ENCODE results near the gene MGAT5B. TPM values are rescaled to one million over a fixed set of nuclear protein-coding genes. Genes with fewer than 3 reads are reported as not detected.
A peak's percentile ranks its signal among the peaks of the same experiment; 100 is the strongest.
"Not testable (repeated sequence)": the region's sequence is repeated elsewhere in the genome, so short reads cannot be mapped to it uniquely, and the experiment has no call there.

MGAT5B gene
- not detected for total RNA-seq
- long read RNA-seq = 0 reads

- intact Hi-C loops (cut with DNase I) = loop anchor here (1.0 kb wide), 1 partner anchor 188 kb away; no protein-coding TSS in a partner anchor
- DNase-seq (ENCODE audit: missing footprints) (peak; percentile 89), ATAC-seq (peak; percentile 95)
Measured at GRCh38 chr17:76868176-76868668, at the start of gene MGAT5B. MGAT5B (plus strand) TSS chr17:76868404; CDS start chr17:76869030, 626 bp downstream.

GRCh38 chr17:76820039-76820438, 48.2 kb upstream of the MGAT5B start:
- ATAC-seq (no peak), DNase-seq (ENCODE audit: missing footprints) (no peak)
- intact Hi-C loops (cut with DNase I) = no loop called here

- DNase-seq (ENCODE audit: missing footprints) (no peak), ATAC-seq (no peak)
- intact Hi-C loops (cut with DNase I) = no loop called here
Measured at GRCh38 chr17:76820561-76820960, 47.6 kb upstream of the MGAT5B start.

- ATAC-seq (no peak), DNase-seq (ENCODE audit: missing footprints) (no peak)
- intact Hi-C loops (cut with DNase I) = no loop called here
Measured at GRCh38 chr17:76822184-76822778, 45.9 kb upstream of the MGAT5B start.

- intact Hi-C loops (cut with DNase I) = no loop called here
- no peak for ATAC-seq
Measured at GRCh38 chr17:76824093-76824492, 44.1 kb upstream of the MGAT5B start.

GRCh38 chr17:76826330-76827068, 41.7 kb upstream of the MGAT5B start:
- ATAC-seq (no peak), DNase-seq (ENCODE audit: missing footprints) (no peak)
- intact Hi-C loops (cut with DNase I) = no loop called here

More at GRCh38 chr17:76824093-76824492, 44.1 kb upstream of the MGAT5B start:
- DNase-seq (ENCODE audit: missing footprints) = no peak

- no peak for DNase-seq (ENCODE audit: missing footprints)
Measured at GRCh38 chr17:76827736-76828135, 40.5 kb upstream of the MGAT5B start.

GRCh38 chr17:76830987-76831715, 37.1 kb upstream of the MGAT5B start:
- intact Hi-C loops (cut with DNase I) = no loop called here
- ATAC-seq (no peak), DNase-seq (ENCODE audit: missing footprints) (no peak)

More at GRCh38 chr17:76827736-76828135, 40.5 kb upstream of the MGAT5B start:
- intact Hi-C loops (cut with DNase I) = no loop called here
- ATAC-seq = no peak

GRCh38 chr17:76833034-76833644, 35.1 kb upstream of the MGAT5B start:
- intact Hi-C loops (cut with DNase I) = no loop called here
- no peak for DNase-seq (ENCODE audit: missing footprints)
- ATAC-seq = no peak

GRCh38 chr17:76833747-76834146, 34.5 kb upstream of the MGAT5B start:
- ATAC-seq (no peak), DNase-seq (ENCODE audit: missing footprints) (no peak)
- intact Hi-C loops (cut with DNase I) = no loop called here

- DNase-seq (ENCODE audit: missing footprints) = no peak
- no peak for ATAC-seq
- intact Hi-C loops (cut with DNase I) = no loop called here
Measured at GRCh38 chr17:76834870-76835269, 33.3 kb upstream of the MGAT5B start.

- intact Hi-C loops (cut with DNase I) = no loop called here
- no peak for ATAC-seq
- no peak for DNase-seq (ENCODE audit: missing footprints)
Measured at GRCh38 chr17:76840443-76840767, 27.8 kb upstream of the MGAT5B start.

GRCh38 chr17:76840884-76841775, 27.1 kb upstream of the MGAT5B start:
- no peak for DNase-seq (ENCODE audit: missing footprints)
- no peak for ATAC-seq
- intact Hi-C loops (cut with DNase I) = no loop called here

- intact Hi-C loops (cut with DNase I) = no loop called here
- DNase-seq (ENCODE audit: missing footprints) (no peak), ATAC-seq (no peak)
Measured at GRCh38 chr17:76841776-76842405, 26.3 kb upstream of the MGAT5B start.

- ATAC-seq; DNase-seq (ENCODE audit: missing footprints); intact Hi-C loops (cut with DNase I): not testable (repeated sequence)
Measured at GRCh38 chr17:76843068-76843467, 25.1 kb upstream of the MGAT5B start.

GRCh38 chr17:76843703-76844484, 24.3 kb upstream of the MGAT5B start:
- ATAC-seq = no peak
- intact Hi-C loops (cut with DNase I) = no loop called here
- no peak for DNase-seq (ENCODE audit: missing footprints)

GRCh38 chr17:76844485-76844829, 23.7 kb upstream of the MGAT5B start:
- intact Hi-C loops (cut with DNase I) = no loop called here
- ATAC-seq = no peak

More at GRCh38 chr17:76844485-76844829, 23.7 kb upstream of the MGAT5B start:
- no peak for DNase-seq (ENCODE audit: missing footprints)

Data from Right ventricle myocardium inferior (tissue), 1 donor.